RCC 7860 (cell line): ENCODE data around the gene ALG13.
"Not testable (repeated sequence)": the region's sequence is repeated elsewhere in the genome, so short reads cannot be mapped to it uniquely, and the experiment has no call there.

Experiments
- DNase-seq: peaks from one replicate; pipeline ENCODE4 v3.0.0-alpha.2; 2015; ENCODE audit warnings: low spot score
- FAIRE-seq: peaks from 2 replicates; lab custom pipeline; 2012; peaks lifted over from hg19 to GRCh38; lab: Jason Lieb, UNC

The ALG13 gene

DNA sequence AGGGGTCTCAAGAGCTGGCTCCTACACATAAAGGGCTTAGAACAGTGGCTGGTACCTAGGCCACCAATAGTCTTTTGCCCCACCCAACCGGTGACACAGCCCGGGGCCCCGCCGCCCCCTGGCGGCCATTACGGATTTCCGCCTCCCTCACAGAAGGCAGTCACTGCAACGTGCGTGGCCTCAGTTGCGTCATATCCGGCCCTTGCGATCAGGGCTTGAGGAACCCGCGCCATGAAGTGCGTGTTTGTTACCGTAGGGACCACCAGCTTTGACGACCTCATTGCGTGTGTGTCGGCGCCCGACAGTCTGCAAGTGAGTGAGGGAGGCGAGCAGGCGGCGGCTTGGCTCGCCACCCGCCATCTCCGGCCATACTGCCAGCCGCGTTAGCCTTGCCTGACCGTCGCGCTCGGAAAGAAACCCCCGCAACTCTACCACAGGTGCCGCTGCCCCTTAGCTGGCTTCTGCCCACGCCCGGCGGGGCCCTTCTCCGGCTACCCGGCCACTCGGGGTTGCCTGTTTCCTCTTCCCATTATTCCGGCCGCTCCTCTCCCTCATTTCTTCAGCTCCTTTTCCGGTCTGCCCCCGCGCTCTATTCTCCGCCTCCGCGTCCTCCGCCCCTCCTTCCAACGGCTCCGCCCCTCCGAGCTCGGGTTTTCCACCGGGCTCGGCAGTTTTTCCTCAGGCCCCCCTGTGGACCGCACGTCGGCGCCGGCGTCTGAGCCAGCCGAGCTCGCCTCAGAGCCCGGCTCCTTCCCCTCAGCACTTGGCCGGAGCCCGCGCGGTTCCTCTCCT lies at the start of gene ALG13:
ALG13 (plus strand) TSS at position 183 of the 792 bp plus-strand sequence; CDS start at position 232, 49 bp downstream.
- FAIRE-seq (peak; percentile 59), DNase-seq (peak; percentile 69)

GRCh38 chrX:111634823-111635729 lies 45.9 kb upstream of the ALG13 start:
- FAIRE-seq (no peak), DNase-seq (no peak)

- no peak for DNase-seq
- FAIRE-seq, result no peak
Measured at GRCh38 chrX:111641969-111642368, 39.0 kb upstream of the ALG13 start.

DNA sequence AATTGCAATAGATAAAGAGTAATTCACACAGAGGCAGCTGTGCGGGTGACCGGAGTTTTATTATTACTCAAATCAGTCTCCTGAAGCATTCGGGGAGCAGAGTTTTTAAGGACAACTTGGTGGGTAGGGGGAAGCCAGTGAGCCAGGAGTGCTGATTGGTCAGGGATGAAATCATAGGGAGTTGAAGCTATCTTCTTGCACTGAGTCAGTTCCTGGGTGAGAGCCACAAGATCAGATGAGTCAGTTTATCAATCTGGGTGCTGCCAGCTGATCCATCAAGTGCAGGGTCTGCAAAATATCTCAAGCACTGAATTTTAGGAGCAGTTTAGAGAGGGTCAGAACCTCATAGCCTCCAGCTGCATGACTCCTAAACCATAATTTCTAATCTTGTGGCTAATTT lies 35.8 kb upstream of the ALG13 start:
- FAIRE-seq, DNase-seq: not testable (repeated sequence)

GRCh38 chrX:111645607-111646006 lies 35.4 kb upstream of the ALG13 start:
- FAIRE-seq, result no peak
- no peak for DNase-seq

DNA sequence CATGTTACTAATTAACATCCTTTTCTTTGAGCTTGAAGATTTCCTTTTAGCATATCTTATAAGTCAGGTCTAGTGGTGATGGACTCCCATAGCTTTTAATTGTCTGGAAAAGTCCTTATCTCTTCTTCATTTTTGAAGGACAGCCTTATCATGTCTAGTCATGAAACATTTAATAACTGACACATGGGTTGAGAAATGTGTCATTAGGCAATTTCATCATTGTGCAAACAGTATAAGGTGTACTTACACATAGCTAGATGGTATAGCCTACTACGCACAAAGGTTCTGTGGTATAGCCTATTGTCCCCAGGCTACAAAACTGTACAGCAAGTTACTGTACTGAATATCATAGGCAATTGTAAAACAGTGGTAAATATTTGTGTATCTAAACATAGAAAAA lies 34.5 kb upstream of the ALG13 start:
- DNase-seq (no peak), FAIRE-seq (no peak)

GRCh38 chrX:111648802-111649201 lies 32.2 kb upstream of the ALG13 start:
- no peak for FAIRE-seq
- no peak for DNase-seq

- no peak for DNase-seq
- no peak for FAIRE-seq
Measured at GRCh38 chrX:111649638-111650037, 31.3 kb upstream of the ALG13 start.

DNA sequence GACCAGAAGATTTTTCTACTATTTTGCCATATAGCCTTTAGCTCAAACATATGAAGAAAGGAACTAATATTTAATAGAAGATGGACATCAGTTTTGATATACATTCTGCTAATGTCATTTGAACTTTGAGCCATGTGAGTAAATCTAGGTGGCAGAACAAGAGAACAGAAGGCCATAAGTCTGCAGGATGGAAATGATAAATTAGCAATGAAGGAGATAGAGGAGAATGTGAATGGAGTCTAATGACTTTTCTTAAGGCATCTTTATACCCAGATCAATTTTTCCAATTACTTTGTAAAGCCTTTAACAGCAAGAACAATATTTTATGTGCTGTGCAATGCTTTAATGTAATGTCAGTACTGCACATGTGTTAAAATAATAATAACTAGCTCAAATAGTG lies 30.1 kb upstream of the ALG13 start:
- DNase-seq, result no peak
- FAIRE-seq, result no peak

DNA sequence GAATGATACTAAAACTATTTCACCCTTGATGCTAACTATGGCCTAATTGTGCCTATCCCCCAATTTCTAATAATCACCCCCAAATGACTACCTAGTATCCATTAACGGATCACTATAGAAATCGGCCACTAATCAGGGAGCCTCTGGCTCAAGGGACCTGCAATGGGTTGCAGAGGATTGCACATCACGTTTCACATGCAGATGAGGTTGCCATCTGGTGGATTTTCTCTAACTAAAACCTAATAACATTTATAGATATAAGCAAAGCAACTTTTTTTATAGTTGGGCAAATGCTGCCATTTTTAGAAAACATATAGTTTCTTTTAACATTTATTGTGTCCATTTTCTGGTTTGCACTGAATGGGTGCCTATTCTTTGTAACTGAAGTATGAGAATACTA lies 28.3 kb upstream of the ALG13 start:
- DNase-seq (no peak), FAIRE-seq (peak; percentile 35)

- no peak for DNase-seq
- FAIRE-seq, result no peak
Measured at GRCh38 chrX:111661241-111661640, 19.7 kb upstream of the ALG13 start.

DNA sequence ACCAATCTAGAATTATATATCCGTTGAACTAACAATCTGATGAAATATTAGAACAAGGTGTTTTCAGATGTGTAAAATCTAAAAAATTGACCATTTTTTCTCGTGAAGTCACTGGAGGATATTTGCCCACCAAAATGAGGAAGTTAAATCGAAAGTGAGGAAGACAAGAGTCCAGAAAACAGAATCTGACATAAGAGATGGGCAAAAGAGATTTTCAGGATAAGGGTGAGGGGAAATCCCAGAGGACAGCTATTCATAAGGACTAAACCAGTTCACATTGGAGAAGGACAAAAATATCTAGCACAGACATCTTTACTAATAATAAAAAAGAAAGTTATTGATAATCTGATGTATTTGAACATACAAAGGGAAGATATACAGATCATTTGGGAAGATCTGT lies 18.7 kb upstream of the ALG13 start:
- no peak for FAIRE-seq
- no peak for DNase-seq

DNA sequence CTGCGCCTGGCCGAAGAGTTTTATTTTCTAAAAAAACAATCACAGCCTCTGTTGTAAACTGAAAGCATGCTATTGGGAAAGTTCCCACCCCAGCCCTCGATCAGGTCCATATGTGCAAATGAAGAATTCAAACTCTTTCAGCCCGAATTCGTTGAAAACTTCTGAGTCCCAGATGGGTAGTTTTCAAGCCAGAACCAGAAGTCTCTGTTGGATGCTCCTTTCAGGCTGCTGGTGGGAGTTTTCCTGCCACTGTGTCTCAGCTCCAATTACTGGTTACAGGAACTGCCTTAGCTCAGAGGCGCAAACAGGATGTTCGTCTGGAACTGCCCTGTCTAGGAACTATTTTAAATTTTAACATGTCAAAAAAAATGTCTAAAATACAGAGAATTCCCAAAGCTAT lies 9.3 kb upstream of the ALG13 start:
- no peak for FAIRE-seq
- no peak for DNase-seq

DNA sequence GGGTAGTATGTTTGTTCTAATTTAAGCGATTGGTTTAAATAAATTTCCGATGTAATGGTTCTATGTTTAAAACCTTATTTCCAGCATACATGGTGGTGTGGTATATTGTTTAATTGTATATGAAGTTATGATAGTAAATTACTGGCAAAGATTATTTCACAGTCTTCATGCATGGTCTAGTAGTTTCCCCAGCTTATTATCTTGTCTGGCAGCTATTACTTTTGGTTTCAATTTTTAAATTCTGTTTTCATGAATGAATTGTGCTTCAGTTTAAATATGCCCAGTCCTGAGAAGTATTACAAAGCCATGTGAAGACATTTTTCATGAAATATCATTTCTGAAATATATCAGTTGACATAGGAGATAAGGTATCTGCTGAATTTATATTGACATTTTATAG lies 6.3 kb downstream of the ALG13 start:
- FAIRE-seq (no peak), DNase-seq (no peak)

DNA sequence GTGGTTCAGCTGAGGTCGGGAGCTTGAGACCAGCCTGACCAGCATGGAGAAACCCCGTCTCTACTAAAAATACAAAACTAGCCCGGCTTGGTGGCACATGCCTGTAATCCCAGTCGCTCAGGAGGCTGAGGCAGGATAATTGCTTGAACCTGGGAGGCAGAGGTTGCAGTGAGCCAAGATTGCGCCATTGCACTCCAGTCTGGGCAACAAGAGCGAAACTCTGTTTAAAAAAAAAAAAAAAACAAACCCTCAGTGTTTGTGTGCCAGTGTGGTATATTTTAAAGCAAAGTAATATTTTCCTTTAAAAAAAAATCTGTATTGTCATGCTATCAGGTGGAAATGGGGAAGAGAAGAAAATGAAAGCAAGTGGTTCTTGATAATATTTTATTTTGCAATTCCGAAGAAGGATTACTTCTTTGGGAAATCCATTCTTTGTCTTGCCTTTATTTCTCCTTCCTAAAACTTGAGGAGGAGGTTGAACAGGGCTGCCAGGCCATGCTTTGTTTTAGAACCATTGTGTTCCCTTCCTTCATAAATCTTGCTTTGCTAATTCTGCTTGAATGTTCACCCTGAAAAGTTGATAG lies 14.4 kb downstream of the ALG13 start:
- FAIRE-seq (no peak), DNase-seq (no peak)

GRCh38 chrX:111719426-111720210 lies 38.6 kb downstream of the ALG13 start:
- no peak for DNase-seq
- FAIRE-seq, result no peak

- peak; percentile 10 for DNase-seq
- FAIRE-seq, result peak; percentile 77
Measured at GRCh38 chrX:111728096-111728495, 47.1 kb downstream of the ALG13 start.

- no peak for FAIRE-seq
- DNase-seq, result no peak
Measured at GRCh38 chrX:111731351-111731750, 50.4 kb downstream of the ALG13 start.

DNA sequence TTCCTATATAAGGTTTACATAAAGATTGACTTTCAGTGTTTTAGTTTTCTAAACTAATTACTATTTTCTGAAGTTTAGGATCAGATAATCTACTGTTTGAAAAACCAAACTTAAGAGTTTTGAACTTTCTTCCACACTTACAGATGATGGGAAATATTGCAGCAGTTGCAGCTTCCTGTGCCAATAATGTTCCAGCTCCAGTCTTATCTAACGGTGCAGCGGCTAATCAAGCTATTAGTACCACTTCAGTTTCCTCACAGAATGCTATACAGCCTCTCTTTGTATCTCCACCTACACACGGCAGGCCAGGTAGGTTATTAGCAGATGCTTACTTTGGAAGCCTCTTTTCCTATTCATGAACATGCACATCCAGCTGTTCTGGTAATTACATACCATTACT lies 55.6 kb downstream of the ALG13 start:
- FAIRE-seq, result no peak

GRCh38 chrX:111742018-111742417 lies 61.0 kb downstream of the ALG13 start:
- no peak for DNase-seq
- FAIRE-seq, result no peak

More for the DNA sequence above, 55.6 kb downstream of the ALG13 start:
- DNase-seq, result no peak

DNA sequence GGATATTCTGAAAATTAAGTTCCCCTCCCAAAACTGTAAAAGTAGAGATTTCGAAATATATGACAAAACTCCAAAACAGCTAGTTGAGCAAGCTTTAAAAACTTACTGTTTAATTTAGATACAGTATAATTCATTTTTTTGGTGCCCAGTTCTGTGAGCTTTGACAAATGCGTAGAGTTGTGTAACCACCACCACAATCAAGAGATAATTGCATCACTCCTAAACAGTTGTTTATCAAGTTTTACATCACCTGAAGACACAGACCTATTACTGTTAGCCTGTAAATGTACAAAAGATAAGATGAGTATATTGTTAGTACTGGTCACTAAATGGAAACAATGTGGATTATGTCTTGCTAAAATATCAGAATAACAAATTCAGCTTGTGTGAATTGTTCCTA lies 62.3 kb downstream of the ALG13 start:
- no peak for FAIRE-seq
- DNase-seq, result no peak
